Measurements from ENCODE around the gene ITGB1.

Gene ITGB1

GRCh38 chr10:32888161-32888927, 69.7 kb downstream of the ITGB1 start:
- DNase-seq (ENCODE audit: low spot score): no peak

GRCh38 chr10:32887481-32887880, 70.5 kb downstream of the ITGB1 start:
- DNase-seq (ENCODE audit: low spot score): no peak

- no peak for DNase-seq (ENCODE audit: low spot score)
Observed at GRCh38 chr10:32882076-32882475, 76.0 kb downstream of the ITGB1 start.

GRCh38 chr10:32878646-32879045, 79.4 kb downstream of the ITGB1 start:
- DNase-seq (ENCODE audit: low spot score): no peak

- DNase-seq (ENCODE audit: low spot score): no peak
Observed at GRCh38 chr10:32877915-32878314, 80.1 kb downstream of the ITGB1 start.

GRCh38 chr10:32865170-32865569, 92.9 kb downstream of the ITGB1 start:
- DNase-seq (ENCODE audit: low spot score): no peak

- DNase-seq (ENCODE audit: low spot score): no peak
Observed at GRCh38 chr10:32854435-32854834, 103.6 kb downstream of the ITGB1 start.

GRCh38 chr10:32851301-32851700, 106.7 kb downstream of the ITGB1 start:
- DNase-seq (ENCODE audit: low spot score): no peak
